Loucy (cell line): ENCODE results near the gene ITGB7.

Experiments
- H2AFZ ChIP-seq: fragments of 200-600 bp; sonication (generic); 2 replicates; pipeline ENCODE4 v1.6.0; 2016; ENCODE audit warnings: antibody characterized with exemption, mild to moderate bottlenecking, low read length, moderate library complexity
- H3F3A ChIP-seq: fragments of 200-600 bp; 2 replicates; pipeline ENCODE4 v1.6.0; 2016; ENCODE audit warnings: antibody characterized with exemption, low read depth, mild to moderate bottlenecking
- H3K27me3 ChIP-seq: fragments of 200-600 bp; sonication (generic); 2 replicates; pipeline ENCODE4 v1.6.1; 2014; ENCODE audit warnings: low read length, mild to moderate bottlenecking; ENCODE audit not compliant: insufficient read depth, poor library complexity, severe bottlenecking
- H3K36me3 ChIP-seq: fragments of 200-600 bp; sonication (generic); 2 replicates; pipeline ENCODE4 v1.6.1; 2016; ENCODE audit warnings: low read length; ENCODE audit not compliant: insufficient read depth
- H3K4me1 ChIP-seq: fragments of 200-600 bp; sonication (generic); 2 replicates; pipeline ENCODE4 v1.5.1; 2014; ENCODE audit warnings: low read length, mild to moderate bottlenecking; ENCODE audit not compliant: insufficient read depth, poor library complexity, severe bottlenecking
- H3K4me2 ChIP-seq: fragments of 200-600 bp; sonication (generic); 2 replicates; pipeline ENCODE4 v1.6.0; 2014; ENCODE audit warnings: antibody characterized with exemption, low read length, low read depth, mild to moderate bottlenecking; ENCODE audit not compliant: poor library complexity, severe bottlenecking
- H3K4me3 ChIP-seq: fragments of 200-600 bp; sonication (generic); 2 replicates; pipeline ENCODE4 v1.5.1; 2014; ENCODE audit warnings: low read length, mild to moderate bottlenecking, mixed read lengths; ENCODE audit not compliant: poor library complexity, severe bottlenecking
- H3K79me2 ChIP-seq: fragments of 200-600 bp; sonication (generic); 2 replicates; pipeline ENCODE4 v1.6.1; 2014; ENCODE audit warnings: low read length; ENCODE audit not compliant: insufficient read depth
- H3K9ac ChIP-seq: fragments of 200-600 bp; sonication (generic); 2 replicates; pipeline ENCODE4 v1.6.0; 2014; ENCODE audit warnings: mild to moderate bottlenecking, low read depth, low read length, moderate library complexity; ENCODE audit not compliant: poor library complexity, severe bottlenecking
- H3K9me2 ChIP-seq: fragments of 200-600 bp; sonication (generic); replicated peaks from 2 replicates; pipeline ENCODE4 v1.6.1; 2016; ENCODE audit warnings: low read depth, low read length, mixed read lengths
- H3K9me3 ChIP-seq: fragments of 200-600 bp; sonication (generic); 2 replicates; pipeline ENCODE4 v1.6.1; 2014; ENCODE audit warnings: mild to moderate bottlenecking, antibody characterized with exemption, low read length, low read depth; ENCODE audit not compliant: insufficient read depth
- H4K20me1 ChIP-seq: fragments of 200-600 bp; sonication (generic); 2 replicates; pipeline ENCODE4 v1.6.0; 2014; ENCODE audit warnings: antibody characterized with exemption, low read length, mild to moderate bottlenecking; ENCODE audit not compliant: insufficient read depth, poor library complexity, severe bottlenecking
- CTCF ChIP-seq: fragments of 200-600 bp; sonication (generic); conservative IDR thresholded peaks from 2 replicates; pipeline ENCODE4 v1.5.1; 2014; ENCODE audit warnings: mild to moderate bottlenecking, antibody characterized with exemption, low read length
- EZH2phosphoT487 ChIP-seq: fragments of 200-600 bp; IDR thresholded peaks from 2 replicates; pipeline ENCODE4 v1.6.1; 2018; ENCODE audit warnings: antibody characterized with exemption, mild to moderate bottlenecking, moderate library complexity, borderline replicate concordance

The ITGB7 gene

GRCh38 chr12:53253298-53253697 is 46.2 kb upstream of the ITGB7 start:
- Histone ChIP-seq H3K9me3 (no peaks in the 10 kb centered on the region), H3K9ac (peak overlapping the region; percentile 85), H3K9me2 (no peaks in the 10 kb centered on the region), H2AFZ (no peak overlapping the region), H3F3A (no peaks in the 10 kb centered on the region), H3K4me1 (peaks cover 39% of the 10 kb centered on the region), H3K4me3 (peak overlapping the region; percentile 96), H3K27me3 (no peaks in the 10 kb centered on the region), H4K20me1 (no peaks in the 10 kb centered on the region), H3K36me3 (no peaks in the 10 kb centered on the region), H3K79me2 (peaks cover 24% of the 10 kb centered on the region), H3K4me2 (peak overlapping the region; percentile 92)
- TF ChIP-seq EZH2phosphoT487 = no peak
- TF ChIP-seq CTCF = no peak

GRCh38 chr12:53252349-53252916 is 45.4 kb upstream of the ITGB7 start:
- peak overlapping the region; percentile 96 for H3K4me3 ChIP-seq
- peaks cover 39% of the 10 kb centered on the region for H3K4me1 ChIP-seq
- TF ChIP-seq EZH2phosphoT487 (no peak), CTCF (no peak)
- H3K79me2 ChIP-seq = peaks cover 24% of the 10 kb centered on the region
- peak overlapping the region; percentile 83 for H2AFZ ChIP-seq
- H3K9me2 ChIP-seq = no peaks in the 10 kb centered on the region
- H3K4me2 ChIP-seq = peak overlapping the region; percentile 92
- H3K9me3 ChIP-seq = no peaks in the 10 kb centered on the region
- H3K27me3 ChIP-seq = no peaks in the 10 kb centered on the region
- H3K36me3 ChIP-seq = no peaks in the 10 kb centered on the region
- peak overlapping the region; percentile 85 for H3K9ac ChIP-seq
- H3F3A ChIP-seq = no peaks in the 10 kb centered on the region
- no peaks in the 10 kb centered on the region for H4K20me1 ChIP-seq

GRCh38 chr12:53251477-53252348 is 44.7 kb upstream of the ITGB7 start:
- TF ChIP-seq EZH2phosphoT487 = no peak
- TF ChIP-seq CTCF = peak; percentile 55
- Histone ChIP-seq H3K9me3 (no peaks in the 10 kb centered on the region), H3K4me1 (peaks cover 39% of the 10 kb centered on the region), H3K79me2 (peaks cover 24% of the 10 kb centered on the region), H3K4me2 (peak overlapping the region; percentile 92), H4K20me1 (no peaks in the 10 kb centered on the region), H3K9me2 (no peaks in the 10 kb centered on the region), H3K9ac (peak overlapping the region; percentile 85), H3K36me3 (no peaks in the 10 kb centered on the region), H2AFZ (peak overlapping the region; percentile 97), H3K4me3 (peak overlapping the region; percentile 96), H3K27me3 (no peaks in the 10 kb centered on the region), H3F3A (no peaks in the 10 kb centered on the region)
